Esophagus muscularis mucosa (tissue), 4 donors: ENCODE data around the gene TRIM14. TPM values are rescaled to one million over a fixed set of nuclear protein-coding genes. Genes with fewer than 3 reads are reported as not detected.

ENCODE experiments used
- DNase-seq: peaks from one replicate; pipeline ENCODE4 v3.0.0-alpha.2; 2017; ENCODE audit errors: extremely low spot score
- H3K27ac ChIP-seq, 4 donors: fragments of 200-600 bp; sonication (generic); replicated peaks in 1 of 4; 1 replicate in 3 of 4; 2 replicates in 1 of 4; pipeline ENCODE4 v1.5.1; 2016 to 2019; ENCODE audit warnings: mild to moderate bottlenecking in 1 of 4
- H3K27me3 ChIP-seq, 4 donors: fragments of 200-600 bp; sonication (generic); one replicate each; pipeline versions ENCODE4 v1.5.1 to v1.6.0; 2016 to 2019
- H3K36me3 ChIP-seq, 4 donors: fragments of 200-600 bp; sonication (generic); one replicate each; pipeline ENCODE4 v1.5.1; 2016 to 2019
- H3K4me1 ChIP-seq, 4 donors: fragments of 200-600 bp; sonication (generic); one replicate each; pipeline ENCODE4 v1.5.1; 2016 to 2019
- H3K4me3 ChIP-seq, 4 donors: fragments of 200-600 bp; sonication (generic); 1 replicate in 2 of 4; 2 replicates in 2 of 4; pipeline ENCODE4 v1.5.1; 2016 to 2019; ENCODE audit warnings: mild to moderate bottlenecking in 4 of 4, moderate library complexity in 1 of 4
- H3K9me3 ChIP-seq, 4 donors: fragments of 200-600 bp; sonication (generic); 1 replicate in 3 of 4; 2 replicates in 1 of 4; pipeline ENCODE4 v1.5.1; 2016 to 2019
- EP300 ChIP-seq: sonication (generic); formaldehyde crosslinking; IDR thresholded peaks from one replicate; pipeline ENCODE4 v1.6.1; 2017; ENCODE audit warnings: antibody characterized with exemption
- POLR2A ChIP-seq: fragments of 450-650 bp; IDR thresholded peaks from one replicate; pipeline ENCODE4 v1.6.1; 2017; ENCODE audit warnings: antibody characterized with exemption, moderate library complexity, mild to moderate bottlenecking, low read depth
- POLR2AphosphoS5 ChIP-seq, 2 donors: sonication (generic); formaldehyde crosslinking; IDR thresholded peaks; one replicate each; pipeline ENCODE4 v1.6.1; 2017; ENCODE audit warnings: antibody characterized with exemption in 2 of 2
- WGBS: methylation state at CpG from one replicate; pipeline ENCODE4 v1.1.5; 2018; 5-methylcytosine and 5-hydroxymethylcytosine counted together
- intact Hi-C: fragments of 100-400 bp; cut with DNase I; formaldehyde crosslinking; loops from one replicate; pipeline ENCODE4 v1.15.1; 2023
- total RNA-seq, 4 donors: library from RNA; depleted of rRNA; stranded (reverse); fragments of >200 nt; gene quantifications; one replicate each; pipeline versions ENCODE4 v1.1.0 to v1.2.1, GENCODE V29; 2016
- TF ChIP-seq, protein P1 (sequence below), 3 experiments: fragments of 200-600 bp in 2 of 3; fragments of 450-650 bp in 1 of 3; sonication (generic) in 2 of 3; IDR thresholded peaks; one replicate each; pipeline ENCODE4 v1.5.1; 2017 to 2019; ENCODE audit warnings: antibody characterized with exemption in 3 of 3, mild to moderate bottlenecking in 2 of 3, moderate library complexity in 1 of 3

TRIM14 gene
- total RNA-seq, 4 donors from 2014 or later: 6.1 to 14.9 (median 11.2) TPM

DNA sequence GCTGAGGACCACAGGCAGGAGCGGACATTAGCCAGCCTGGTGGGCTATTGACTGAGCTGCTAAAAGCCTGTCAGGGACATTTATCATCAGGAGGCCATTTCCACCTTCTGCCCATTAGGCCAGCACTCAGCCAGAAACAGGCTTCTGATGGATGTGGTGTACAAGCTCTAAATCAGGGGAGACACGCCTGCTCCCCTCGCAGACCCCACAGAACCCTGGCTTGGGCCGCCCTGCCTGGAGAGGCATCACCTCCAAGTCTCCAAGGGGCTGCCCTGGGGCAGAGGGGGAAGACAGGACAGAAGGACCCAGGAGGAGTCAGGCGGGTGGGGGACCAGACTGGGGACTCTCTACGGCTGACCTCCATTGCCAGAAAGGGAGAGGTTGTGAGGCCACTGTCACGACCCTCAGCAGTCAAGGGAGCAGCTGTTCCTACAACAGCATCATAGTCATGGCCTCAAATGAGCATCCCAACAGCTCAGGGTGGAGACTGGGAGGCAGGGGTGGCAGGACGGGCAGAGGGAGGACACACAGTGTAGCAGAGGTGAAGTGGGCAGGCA is 24.0 kb upstream of the TRIM14 start:
- intact Hi-C loops: no loop called here
- H3K9me3 ChIP-seq: no peaks in the 10 kb centered on the region
- no peak for DNase-seq
- 81% methylated on average over 6 of the region's 8 CpGs for whole genome bisulfite sequencing
- H3K4me1 ChIP-seq: no peaks in the 10 kb centered on the region
- H3K4me3 ChIP-seq: no peak overlapping the region
- TF ChIP-seq EP300 (no peak), POLR2AphosphoS5 (IDR thresholded peaks at IDR 0.05) (no peak), POLR2A (no peak)
- TF ChIP-seq, protein P1, sequence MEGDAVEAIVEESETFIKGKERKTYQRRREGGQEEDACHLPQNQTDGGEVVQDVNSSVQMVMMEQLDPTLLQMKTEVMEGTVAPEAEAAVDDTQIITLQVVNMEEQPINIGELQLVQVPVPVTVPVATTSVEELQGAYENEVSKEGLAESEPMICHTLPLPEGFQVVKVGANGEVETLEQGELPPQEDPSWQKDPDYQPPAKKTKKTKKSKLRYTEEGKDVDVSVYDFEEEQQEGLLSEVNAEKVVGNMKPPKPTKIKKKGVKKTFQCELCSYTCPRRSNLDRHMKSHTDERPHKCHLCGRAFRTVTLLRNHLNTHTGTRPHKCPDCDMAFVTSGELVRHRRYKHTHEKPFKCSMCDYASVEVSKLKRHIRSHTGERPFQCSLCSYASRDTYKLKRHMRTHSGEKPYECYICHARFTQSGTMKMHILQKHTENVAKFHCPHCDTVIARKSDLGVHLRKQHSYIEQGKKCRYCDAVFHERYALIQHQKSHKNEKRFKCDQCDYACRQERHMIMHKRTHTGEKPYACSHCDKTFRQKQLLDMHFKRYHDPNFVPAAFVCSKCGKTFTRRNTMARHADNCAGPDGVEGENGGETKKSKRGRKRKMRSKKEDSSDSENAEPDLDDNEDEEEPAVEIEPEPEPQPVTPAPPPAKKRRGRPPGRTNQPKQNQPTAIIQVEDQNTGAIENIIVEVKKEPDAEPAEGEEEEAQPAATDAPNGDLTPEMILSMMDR (IDR thresholded peaks at IDR 0.05): no peak
- H3K27me3 ChIP-seq: peaks cover 0 to 3% (median 0%) of the 10 kb centered on the region in 4 donors
- H3K36me3 ChIP-seq: no peaks in the 10 kb centered on the region
- peak overlapping the region in 1 of 4 donors; percentile 26 for H3K27ac ChIP-seq

DNA sequence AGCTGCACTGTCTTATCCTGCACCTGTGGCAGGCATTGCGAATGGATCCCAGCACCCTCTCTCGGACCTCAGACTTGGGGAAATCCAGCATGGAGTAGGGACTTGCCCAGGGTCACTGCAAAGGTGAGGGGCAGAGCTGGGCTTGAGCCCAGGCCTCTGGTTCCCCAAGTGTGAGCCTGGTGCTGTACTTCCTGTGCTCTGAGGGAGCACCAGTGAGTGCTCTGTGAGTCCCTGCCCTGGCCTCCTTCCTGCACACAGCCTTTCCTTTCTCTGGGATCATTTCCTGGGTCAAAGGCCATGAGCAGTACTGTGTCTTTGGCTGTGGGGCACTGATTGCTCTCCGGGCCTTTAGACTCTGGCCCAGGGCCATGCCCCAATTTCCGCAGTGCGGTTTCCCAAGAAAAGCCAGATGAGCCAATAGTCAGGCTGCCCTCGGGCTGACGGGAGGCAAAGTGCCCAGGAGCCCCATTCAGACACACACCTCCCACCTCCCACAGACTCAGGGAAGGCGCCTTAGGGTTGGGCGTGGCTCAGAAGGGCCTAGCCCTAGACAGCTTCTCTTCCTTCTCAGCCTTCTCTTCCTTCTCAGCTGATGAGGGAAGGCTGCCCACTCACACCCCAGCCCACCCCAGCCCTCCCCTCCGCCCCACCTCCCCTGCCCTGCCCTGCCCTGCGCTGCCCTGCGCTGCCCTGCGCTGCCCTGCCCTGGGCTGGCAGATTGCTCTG is 23.3 kb upstream of the TRIM14 start:
- no peaks in the 10 kb centered on the region for H3K36me3 ChIP-seq
- no peak overlapping the region for H3K4me3 ChIP-seq
- H3K4me1 ChIP-seq: no peaks in the 10 kb centered on the region
- no peak for DNase-seq
- TF ChIP-seq, protein P1 (IDR thresholded peaks at IDR 0.05): no peak
- no peak for TF ChIP-seq EP300
- no peak for TF ChIP-seq POLR2AphosphoS5 (IDR thresholded peaks at IDR 0.05)
- TF ChIP-seq POLR2A: no peak
- intact Hi-C loops: no loop called here
- peaks cover 0 to 3% (median 0%) of the 10 kb centered on the region in 4 donors for H3K27me3 ChIP-seq
- H3K27ac ChIP-seq: peak overlapping the region in 1 of 4 donors; percentile 26
- no peaks in the 10 kb centered on the region for H3K9me3 ChIP-seq
- 70% methylated on average over 13 of the region's 13 CpGs for WGBS

DNA sequence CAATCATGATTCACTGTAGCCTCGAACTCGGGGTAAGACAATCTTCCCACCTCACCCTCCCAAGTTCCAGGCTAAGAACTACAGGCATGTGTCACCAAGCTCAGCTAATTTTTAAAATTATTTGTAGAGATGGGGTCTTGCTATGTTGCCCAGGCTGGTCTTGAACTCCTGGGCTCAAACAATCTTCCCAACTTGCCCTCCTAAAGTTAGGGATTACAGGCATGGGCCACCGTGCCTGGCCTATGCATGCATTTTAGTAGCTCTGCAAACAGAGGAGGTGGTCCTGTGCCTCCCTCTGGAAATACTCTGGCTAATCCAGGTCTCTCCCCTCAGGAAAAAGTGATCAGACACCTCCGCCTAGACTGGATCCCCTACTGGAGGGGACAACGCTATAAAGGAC is 21.5 kb upstream of the TRIM14 start:
- 90% methylated on average over 5 of the region's 5 CpGs for WGBS
- H3K36me3 ChIP-seq: no peaks in the 10 kb centered on the region
- no peak overlapping the region for H3K27ac ChIP-seq
- DNase-seq: no peak
- TF ChIP-seq, protein P1 (IDR thresholded peaks at IDR 0.05): no peak
- TF ChIP-seq POLR2A (no peak), EP300 (no peak), POLR2AphosphoS5 (IDR thresholded peaks at IDR 0.05) (no peak)
- H3K9me3 ChIP-seq: no peaks in the 10 kb centered on the region
- H3K27me3 ChIP-seq: no peaks in the 10 kb centered on the region
- no peaks in the 10 kb centered on the region for H3K4me1 ChIP-seq
- intact Hi-C loops: no loop called here
- no peak overlapping the region for H3K4me3 ChIP-seq

DNA sequence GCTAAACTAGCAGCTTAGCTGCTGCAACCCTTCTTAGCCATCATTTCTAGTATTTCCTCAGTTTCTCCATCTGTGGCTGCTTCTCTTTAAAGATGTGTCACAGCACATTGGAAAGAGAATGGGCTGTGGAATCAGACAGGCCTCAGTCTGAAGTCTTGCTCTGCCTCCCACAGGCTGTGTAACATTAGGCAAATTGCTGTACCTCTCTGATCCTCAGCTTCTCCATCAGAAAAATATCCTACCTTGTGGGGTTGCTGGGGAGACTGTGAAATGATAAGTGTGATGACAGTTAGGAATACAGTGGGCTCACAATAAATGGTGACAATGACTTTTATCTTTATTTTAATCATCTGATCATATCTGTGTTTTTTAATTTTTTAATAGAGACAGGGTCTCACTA is 17.5 kb upstream of the TRIM14 start:
- intact Hi-C loops: no loop called here
- no peak for DNase-seq
- Histone ChIP-seq H3K27ac (no peak overlapping the region), H3K4me1 (no peaks in the 10 kb centered on the region), H3K9me3 (no peaks in the 10 kb centered on the region), H3K36me3 (peaks cover 0 to 6% (median 0%) of the 10 kb centered on the region in 4 donors), H3K4me3 (no peak overlapping the region), H3K27me3 (no peaks in the 10 kb centered on the region)
- TF ChIP-seq EP300 (no peak), POLR2AphosphoS5 (IDR thresholded peaks at IDR 0.05) (no peak), POLR2A (no peak)
- TF ChIP-seq, protein P1 (IDR thresholded peaks at IDR 0.05): no peak
